Measurements from ENCODE around the gene CFAP90.

The CFAP90 gene

DNA sequence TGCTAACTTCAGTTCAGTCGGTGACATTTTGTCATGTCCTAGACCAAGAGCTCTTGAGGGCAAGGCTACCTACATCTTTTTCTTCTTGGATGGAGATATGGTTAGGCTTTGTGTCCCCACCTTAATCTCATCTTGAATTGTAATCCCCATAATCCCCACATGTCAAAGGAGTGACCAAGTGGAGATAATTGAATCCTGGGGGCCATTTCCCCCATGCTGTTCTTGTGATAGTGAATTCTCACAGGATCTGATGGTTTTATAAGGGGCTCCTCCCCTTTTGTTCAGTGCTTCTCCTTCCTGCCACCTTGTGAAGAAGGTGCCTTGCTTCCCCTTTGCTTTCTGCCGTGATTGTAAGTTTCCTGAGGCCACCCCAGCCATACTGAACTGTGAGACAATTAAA lies 2.1 kb upstream of the CFAP90 start:
- no peak overlapping the region for H2BK120ac ChIP-seq (ENCODE audit: low read depth, low read length)
- no peak overlapping the region for H3K4ac ChIP-seq (ENCODE audit: low read depth, low read length)
- H3K27ac ChIP-seq (ENCODE audit: low read depth, low read length), result no peak overlapping the region
- H2BK15ac ChIP-seq (replicated peaks; ENCODE audit: low read depth), result no peak overlapping the region
- no CpG with 5 or more reads among the region's 2 CpGs for WGBS (ENCODE audit: extremely low coverage, insufficient coverage, low lambda C conversion rate)
- H2BK5ac ChIP-seq (ENCODE audit: low read length), result no peak overlapping the region
- H3K9ac ChIP-seq (ENCODE audit: low read length), result no peak overlapping the region
- no peaks in the 10 kb centered on the region for H3K79me1 ChIP-seq (ENCODE audit: low read length)
- H3K18ac ChIP-seq (ENCODE audit: low read length), result no peak overlapping the region
- no peaks in the 10 kb centered on the region for H3K36me3 ChIP-seq (ENCODE audit: control insufficient read depth, insufficient read depth, low read length)
- H3K79me2 ChIP-seq (ENCODE audit: control insufficient read depth, insufficient read depth, low read length), result no peaks in the 10 kb centered on the region
- no peak overlapping the region for H3K4me3 ChIP-seq (ENCODE audit: low read length)
- H4K8ac ChIP-seq (ENCODE audit: low read depth, low read length), result no peak overlapping the region
- no peak overlapping the region for H4K5ac ChIP-seq (ENCODE audit: low read length)
- H3K4me1 ChIP-seq (ENCODE audit: control insufficient read depth, low read depth, low read length), result no peaks in the 10 kb centered on the region
- no peak overlapping the region for H3K4me2 ChIP-seq (ENCODE audit: low read length)
- no peak overlapping the region for H3K56ac ChIP-seq (ENCODE audit: low read length)
- DNase-seq, result peak; percentile 52
- H3K23ac ChIP-seq (ENCODE audit: low read length), result no peak overlapping the region
- no peaks in the 10 kb centered on the region for H3K27me3 ChIP-seq (ENCODE audit: insufficient read depth, low read length, poor library complexity)
- no peak overlapping the region for H2AK5ac ChIP-seq (ENCODE audit: low read length)

DNA sequence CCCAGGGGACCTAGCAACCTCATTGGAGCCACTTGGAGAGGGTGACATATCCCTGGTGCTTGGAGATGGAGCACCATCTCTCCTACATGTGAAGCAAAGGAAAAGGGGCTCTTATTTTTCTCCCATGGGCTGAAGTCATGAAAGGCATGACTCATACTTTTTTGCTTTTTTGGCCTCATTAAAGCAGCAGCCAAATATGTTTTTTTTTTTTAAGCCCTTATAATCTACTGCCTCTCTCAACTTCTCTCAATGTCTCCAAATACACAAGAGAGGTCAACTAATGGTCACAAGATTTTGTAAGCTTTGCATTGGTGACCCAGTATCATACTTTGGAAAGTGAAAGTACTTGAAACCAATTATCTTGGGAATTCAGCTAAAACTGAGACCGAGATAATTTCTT lies 1.6 kb upstream of the CFAP90 start:
- H4K8ac ChIP-seq (ENCODE audit: low read depth, low read length), result no peak overlapping the region

DNA sequence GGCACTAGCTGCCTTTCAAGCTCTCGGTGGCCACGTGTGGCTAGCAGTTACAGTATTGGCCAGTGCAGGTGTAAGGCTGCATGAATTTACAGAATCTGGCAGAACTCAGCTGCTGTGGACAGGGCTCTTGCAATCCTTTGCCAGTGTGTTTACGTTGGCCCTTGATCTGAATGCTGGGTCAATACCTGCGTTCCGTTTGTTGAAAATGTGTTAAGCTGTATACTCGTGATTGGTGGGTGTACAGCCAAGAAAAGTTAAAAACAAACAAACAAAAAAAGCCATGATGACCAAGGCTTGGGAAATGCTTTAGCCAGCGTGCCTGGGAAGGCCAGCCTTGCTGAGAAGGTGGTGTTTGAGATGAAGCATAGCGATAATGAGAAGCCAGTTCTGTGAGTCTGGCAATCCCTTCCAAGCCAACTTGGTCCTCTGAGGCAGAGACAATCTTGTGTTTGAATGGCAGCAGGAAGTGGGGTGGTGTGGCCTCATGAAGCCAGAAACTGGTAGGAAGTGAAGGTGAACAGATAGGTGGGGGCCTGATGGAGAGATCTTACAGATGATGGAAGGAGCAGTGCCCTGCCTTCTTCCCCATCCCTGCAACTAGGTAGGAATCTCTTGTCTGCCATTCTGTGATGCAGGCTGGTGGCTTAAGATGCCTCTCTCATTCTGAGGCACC lies 820 bp upstream of the CFAP90 start:
- no peak overlapping the region for H3K56ac ChIP-seq (ENCODE audit: low read length)
- no peak overlapping the region for H2BK5ac ChIP-seq (ENCODE audit: low read length)
- no peak overlapping the region for H3K18ac ChIP-seq (ENCODE audit: low read length)
- no peaks in the 10 kb centered on the region for H3K27me3 ChIP-seq (ENCODE audit: insufficient read depth, low read length, poor library complexity)
- H3K23ac ChIP-seq (ENCODE audit: low read length), result no peak overlapping the region
- no peak overlapping the region for H4K8ac ChIP-seq (ENCODE audit: low read depth, low read length)
- H3K79me1 ChIP-seq (ENCODE audit: low read length), result no peaks in the 10 kb centered on the region
- no peak overlapping the region for H2BK15ac ChIP-seq (replicated peaks; ENCODE audit: low read depth)
- no peak overlapping the region for H3K4me2 ChIP-seq (ENCODE audit: low read length)
- no peak for DNase-seq
- H3K79me2 ChIP-seq (ENCODE audit: control insufficient read depth, insufficient read depth, low read length), result no peaks in the 10 kb centered on the region
- no peak overlapping the region for H3K4ac ChIP-seq (ENCODE audit: low read depth, low read length)
- no peaks in the 10 kb centered on the region for H3K4me1 ChIP-seq (ENCODE audit: control insufficient read depth, low read depth, low read length)
- no peaks in the 10 kb centered on the region for H3K36me3 ChIP-seq (ENCODE audit: control insufficient read depth, insufficient read depth, low read length)
- no peak overlapping the region for H4K5ac ChIP-seq (ENCODE audit: low read length)
- H3K27ac ChIP-seq (ENCODE audit: low read depth, low read length), result no peak overlapping the region
- H3K4me3 ChIP-seq (ENCODE audit: low read length), result no peak overlapping the region
- no peak overlapping the region for H2AK5ac ChIP-seq (ENCODE audit: low read length)
- no CpG with 5 or more reads among the region's 8 CpGs for WGBS (ENCODE audit: extremely low coverage, insufficient coverage, low lambda C conversion rate)
- H3K9ac ChIP-seq (ENCODE audit: low read length), result no peak overlapping the region
- no peak overlapping the region for H2BK120ac ChIP-seq (ENCODE audit: low read depth, low read length)

More for the DNA sequence above, 1.6 kb upstream of the CFAP90 start:
- H3K4me3 ChIP-seq (ENCODE audit: low read length), result no peak overlapping the region
- no peak overlapping the region for H2BK120ac ChIP-seq (ENCODE audit: low read depth, low read length)
- no peaks in the 10 kb centered on the region for H3K27me3 ChIP-seq (ENCODE audit: insufficient read depth, low read length, poor library complexity)
- DNase-seq, result no peak
- no peaks in the 10 kb centered on the region for H3K79me2 ChIP-seq (ENCODE audit: control insufficient read depth, insufficient read depth, low read length)
- no peak overlapping the region for H3K27ac ChIP-seq (ENCODE audit: low read depth, low read length)
- no peak overlapping the region for H3K23ac ChIP-seq (ENCODE audit: low read length)
- H3K36me3 ChIP-seq (ENCODE audit: control insufficient read depth, insufficient read depth, low read length), result no peaks in the 10 kb centered on the region
- no CpG with 5 or more reads among the region's 1 CpG for WGBS (ENCODE audit: extremely low coverage, insufficient coverage, low lambda C conversion rate)
- no peak overlapping the region for H3K18ac ChIP-seq (ENCODE audit: low read length)
- H4K5ac ChIP-seq (ENCODE audit: low read length), result no peak overlapping the region
- H2BK5ac ChIP-seq (ENCODE audit: low read length), result no peak overlapping the region
- H2AK5ac ChIP-seq (ENCODE audit: low read length), result no peak overlapping the region
- H2BK15ac ChIP-seq (replicated peaks; ENCODE audit: low read depth), result no peak overlapping the region
- no peaks in the 10 kb centered on the region for H3K79me1 ChIP-seq (ENCODE audit: low read length)
- no peaks in the 10 kb centered on the region for H3K4me1 ChIP-seq (ENCODE audit: control insufficient read depth, low read depth, low read length)
- no peak overlapping the region for H3K4ac ChIP-seq (ENCODE audit: low read depth, low read length)
- no peak overlapping the region for H3K56ac ChIP-seq (ENCODE audit: low read length)
- H3K9ac ChIP-seq (ENCODE audit: low read length), result no peak overlapping the region
- no peak overlapping the region for H3K4me2 ChIP-seq (ENCODE audit: low read length)

DNA sequence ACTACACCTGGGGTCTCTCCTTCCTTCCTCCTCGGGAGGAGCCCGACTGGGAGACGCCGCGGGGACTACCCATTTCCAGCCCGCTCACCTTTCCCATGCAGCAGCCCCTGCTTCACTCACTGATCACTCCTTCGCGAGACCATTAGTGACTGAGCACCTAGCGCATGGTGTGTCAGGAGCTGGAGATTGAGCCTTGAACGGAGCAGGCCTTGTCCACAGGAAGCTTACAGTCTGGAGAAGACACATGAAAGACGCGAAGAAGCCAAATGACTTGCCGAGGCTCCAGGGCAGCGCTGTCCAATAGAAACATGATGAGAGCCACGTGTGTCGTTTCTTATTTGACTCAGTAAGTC lies 283 bp upstream of the CFAP90 start:
- no peak for DNase-seq
- Histone ChIP-seq H3K56ac (ENCODE audit: low read length) (peak overlapping the region; percentile 89), H3K4me1 (ENCODE audit: control insufficient read depth, low read depth, low read length) (no peaks in the 10 kb centered on the region), H4K8ac (ENCODE audit: low read depth, low read length) (no peak overlapping the region), H3K18ac (ENCODE audit: low read length) (no peak overlapping the region), H3K4ac (ENCODE audit: low read depth, low read length) (no peak overlapping the region), H4K5ac (ENCODE audit: low read length) (no peak overlapping the region), H2BK5ac (ENCODE audit: low read length) (no peak overlapping the region), H3K4me2 (ENCODE audit: low read length) (peak overlapping the region; percentile 52), H3K4me3 (ENCODE audit: low read length) (no peak overlapping the region), H3K9ac (ENCODE audit: low read length) (peak overlapping the region; percentile 43), H2BK120ac (ENCODE audit: low read depth, low read length) (no peak overlapping the region), H3K23ac (ENCODE audit: low read length) (peak overlapping the region; percentile 94), H3K36me3 (ENCODE audit: control insufficient read depth, insufficient read depth, low read length) (no peaks in the 10 kb centered on the region), H3K79me2 (ENCODE audit: control insufficient read depth, insufficient read depth, low read length) (no peaks in the 10 kb centered on the region), H3K27ac (ENCODE audit: low read depth, low read length) (no peak overlapping the region), H2BK15ac (replicated peaks; ENCODE audit: low read depth) (no peak overlapping the region), H2AK5ac (ENCODE audit: low read length) (no peak overlapping the region), H3K79me1 (ENCODE audit: low read length) (no peaks in the 10 kb centered on the region), H3K27me3 (ENCODE audit: insufficient read depth, low read length, poor library complexity) (no peaks in the 10 kb centered on the region)
- WGBS (ENCODE audit: extremely low coverage, insufficient coverage, low lambda C conversion rate), result no CpG with 5 or more reads among the region's 16 CpGs

GRCh38 chr5:7849681-7850394 lies 1.1 kb downstream of the CFAP90 start:
- Histone ChIP-seq H3K4me3 (ENCODE audit: low read length) (peak overlapping the region; percentile 55), H3K27ac (ENCODE audit: low read depth, low read length) (no peak overlapping the region)

More at GRCh38 chr5:7849681-7850394, 1.1 kb downstream of the CFAP90 start:
- peak overlapping the region; percentile 90 for H3K4me2 ChIP-seq (ENCODE audit: low read length)
- no peak overlapping the region for H3K18ac ChIP-seq (ENCODE audit: low read length)
- peak overlapping the region; percentile 67 for H3K9ac ChIP-seq (ENCODE audit: low read length)
- peak overlapping the region; percentile 80 for H3K56ac ChIP-seq (ENCODE audit: low read length)
- H3K27me3 ChIP-seq (ENCODE audit: insufficient read depth, low read length, poor library complexity), result no peaks in the 10 kb centered on the region
- no peak overlapping the region for H2BK5ac ChIP-seq (ENCODE audit: low read length)
- H4K5ac ChIP-seq (ENCODE audit: low read length), result no peak overlapping the region
- no peak overlapping the region for H2AK5ac ChIP-seq (ENCODE audit: low read length)
- no CpG with 5 or more reads among the region's 44 CpGs for WGBS (ENCODE audit: extremely low coverage, insufficient coverage, low lambda C conversion rate)
- H4K8ac ChIP-seq (ENCODE audit: low read depth, low read length), result no peak overlapping the region
- no peaks in the 10 kb centered on the region for H3K79me1 ChIP-seq (ENCODE audit: low read length)
- H2BK15ac ChIP-seq (replicated peaks; ENCODE audit: low read depth), result no peak overlapping the region
- H2BK120ac ChIP-seq (ENCODE audit: low read depth, low read length), result no peak overlapping the region
- no peak overlapping the region for H3K4ac ChIP-seq (ENCODE audit: low read depth, low read length)
- peak; percentile 80 for DNase-seq
- H3K36me3 ChIP-seq (ENCODE audit: control insufficient read depth, insufficient read depth, low read length), result no peaks in the 10 kb centered on the region
- no peak overlapping the region for H3K23ac ChIP-seq (ENCODE audit: low read length)
- H3K4me1 ChIP-seq (ENCODE audit: control insufficient read depth, low read depth, low read length), result no peaks in the 10 kb centered on the region
- no peaks in the 10 kb centered on the region for H3K79me2 ChIP-seq (ENCODE audit: control insufficient read depth, insufficient read depth, low read length)

Data from mesendoderm (in vitro differentiated cells).